ENCODE results near the gene ADD2.

The ADD2 gene

DNA sequence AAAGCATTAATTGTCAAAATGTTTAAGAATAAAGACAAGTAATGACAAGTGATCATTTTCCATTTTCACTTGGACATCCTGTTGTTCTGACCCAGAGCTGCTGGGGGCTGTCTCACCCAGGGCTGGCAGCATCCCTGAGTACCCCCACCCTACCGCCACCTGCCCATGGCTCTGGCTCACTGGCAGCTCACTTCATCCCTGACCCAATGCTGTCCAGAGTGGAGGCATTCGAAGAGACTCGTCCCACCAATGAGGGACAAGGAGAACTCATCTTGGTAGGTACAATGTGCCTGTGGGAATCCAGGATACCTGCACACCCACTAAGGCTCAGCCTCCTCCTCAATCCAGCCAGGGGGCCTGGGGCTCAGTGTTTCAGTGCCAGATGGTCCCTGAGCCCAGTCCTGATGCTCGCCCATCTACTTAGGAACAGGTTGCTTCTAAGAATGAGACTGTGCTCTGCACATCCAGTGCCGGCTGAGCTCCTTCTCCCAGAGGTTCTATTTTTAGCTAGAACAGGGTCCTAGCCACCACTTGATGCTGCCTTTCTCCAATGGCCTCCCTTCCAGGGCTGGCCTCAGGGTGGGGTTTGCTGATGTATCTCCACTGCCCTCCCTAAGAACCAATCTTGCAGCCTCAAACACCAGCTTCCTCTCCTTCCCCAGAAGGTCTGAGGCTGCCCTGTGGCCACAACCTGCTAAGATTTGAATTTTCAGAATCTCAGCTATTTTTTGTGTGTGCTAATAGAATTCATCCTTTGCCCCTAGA is 53.7 kb downstream of the ADD2 start:
- no peak for TF ChIP-seq ZNF274 (IDR thresholded peaks at IDR 0.05; ENCODE audit: low read depth, low read length)
- H3K4me3 ChIP-seq (ENCODE audit: low read length), result no peak overlapping the region

DNA sequence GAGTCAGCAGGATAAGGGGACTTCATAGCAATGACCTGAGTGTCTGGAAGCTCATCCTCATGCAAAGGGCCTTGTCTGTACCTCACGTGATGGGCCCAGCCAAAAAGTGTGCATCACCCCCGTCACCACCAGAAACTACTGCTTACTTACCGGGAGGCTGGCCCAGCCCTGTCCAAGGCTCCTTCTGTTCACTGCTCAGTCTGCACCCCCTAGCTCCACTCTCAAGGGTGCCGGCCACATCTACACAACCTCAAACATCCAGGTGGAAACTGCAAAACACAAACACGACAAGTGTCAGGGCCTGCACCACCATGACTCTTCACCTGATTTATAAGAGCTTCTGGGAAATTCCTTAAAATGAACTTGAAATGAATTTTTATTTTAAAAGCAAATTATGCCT is 55.1 kb downstream of the ADD2 start:
- TF ChIP-seq ZNF274 (IDR thresholded peaks at IDR 0.05; ENCODE audit: low read depth, low read length), result no peak
- H3K4me3 ChIP-seq (ENCODE audit: low read length), result no peak overlapping the region

GRCh38 chr2:70711191-70711590 is 56.8 kb downstream of the ADD2 start:
- H3K4me3 ChIP-seq (ENCODE audit: low read length), result no peak overlapping the region
- TF ChIP-seq ZNF274 (IDR thresholded peaks at IDR 0.05; ENCODE audit: low read depth, low read length), result no peak

- H3K4me3 ChIP-seq (ENCODE audit: low read length), result no peak overlapping the region
- no peak for TF ChIP-seq ZNF274 (IDR thresholded peaks at IDR 0.05; ENCODE audit: low read depth, low read length)
Measured at GRCh38 chr2:70710038-70710690, 57.8 kb downstream of the ADD2 start.

DNA sequence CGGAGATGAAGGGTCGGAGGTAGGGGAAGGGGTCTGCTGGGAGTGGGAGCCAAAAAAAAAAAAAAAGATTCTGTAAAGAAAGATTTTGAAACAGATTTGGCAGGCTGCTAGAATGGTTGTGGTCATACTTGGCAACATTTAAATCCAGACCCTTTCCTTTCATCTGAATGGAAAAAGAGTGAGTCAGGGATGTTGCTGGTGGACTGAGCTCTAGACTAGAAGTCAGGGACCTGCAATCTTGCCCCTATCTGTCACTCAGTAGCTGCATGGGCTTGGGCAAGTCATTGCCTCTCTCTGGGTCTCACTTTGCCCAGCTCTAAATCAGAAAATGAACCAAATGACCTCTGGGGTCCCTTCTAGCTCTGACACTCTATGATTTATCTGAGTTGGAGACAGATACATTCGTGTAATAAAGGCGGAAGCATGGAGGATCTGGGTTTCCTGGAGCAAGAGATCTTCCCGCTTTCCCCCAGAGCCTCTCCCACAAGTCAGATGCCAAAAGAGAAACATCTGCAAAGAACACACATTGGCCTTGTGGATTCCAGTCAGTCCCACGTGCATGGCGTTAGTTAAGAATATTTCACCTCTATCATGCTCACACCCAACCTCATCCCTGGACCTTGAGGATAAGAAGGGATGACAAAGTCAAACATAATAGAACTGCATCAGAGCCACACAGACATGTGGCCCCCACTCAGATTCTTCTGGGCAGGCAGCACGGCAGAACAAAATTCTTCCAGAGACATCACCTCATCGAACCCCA is 58.5 kb downstream of the ADD2 start:
- no peak overlapping the region for H3K4me3 ChIP-seq (ENCODE audit: low read length)
- TF ChIP-seq ZNF274 (IDR thresholded peaks at IDR 0.05; ENCODE audit: low read depth, low read length), result no peak

- no peak for TF ChIP-seq ZNF274 (IDR thresholded peaks at IDR 0.05; ENCODE audit: low read depth, low read length)
- H3K4me3 ChIP-seq (ENCODE audit: low read length), result no peak overlapping the region
Measured at GRCh38 chr2:70708376-70709199, 59.4 kb downstream of the ADD2 start.

GRCh38 chr2:70707706-70708105 is 60.3 kb downstream of the ADD2 start:
- no peak overlapping the region for H3K4me3 ChIP-seq (ENCODE audit: low read length)
- no peak for TF ChIP-seq ZNF274 (IDR thresholded peaks at IDR 0.05; ENCODE audit: low read depth, low read length)

DNA sequence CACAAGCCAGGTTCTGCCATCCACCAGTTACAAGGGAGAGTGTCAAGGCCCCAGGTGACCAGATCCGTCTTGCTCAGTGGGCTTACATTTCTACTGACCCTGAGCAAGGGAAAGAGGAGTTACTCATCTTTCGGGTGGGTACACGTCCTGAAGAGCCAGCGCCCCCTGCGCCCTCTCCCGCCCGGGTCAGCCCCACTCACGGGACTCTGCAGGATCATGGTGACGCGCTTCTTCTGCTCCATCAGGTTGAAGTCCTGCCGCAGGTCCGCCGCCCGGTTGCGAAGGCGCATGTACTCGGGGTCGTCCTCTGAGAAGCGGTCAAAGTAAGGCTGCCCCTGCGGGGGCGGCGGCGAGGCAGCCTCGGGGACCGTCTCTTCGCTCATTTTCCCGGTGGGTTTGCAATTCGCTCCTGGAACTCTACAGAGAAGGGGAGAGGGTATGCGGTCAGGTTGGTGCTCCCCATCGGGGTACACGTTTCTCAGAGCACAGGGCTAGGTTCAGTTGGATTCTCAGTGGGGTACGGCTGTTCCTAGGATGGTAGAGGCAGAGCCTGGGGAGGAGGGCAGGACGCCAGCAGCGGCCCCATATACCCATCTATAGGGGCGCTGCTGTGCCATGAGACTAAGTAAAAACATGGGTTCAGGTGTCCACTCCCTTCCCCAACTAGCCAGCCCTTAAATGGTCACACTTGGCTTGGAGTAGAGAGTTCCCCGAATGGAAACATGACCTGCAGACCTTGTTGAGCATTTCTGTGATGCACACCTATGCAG is 61.8 kb downstream of the ADD2 start:
- TF ChIP-seq ZNF274 (IDR thresholded peaks at IDR 0.05; ENCODE audit: low read depth, low read length), result no peak
- no peak overlapping the region for H3K4me3 ChIP-seq (ENCODE audit: low read length)

- no peak overlapping the region for H3K4me3 ChIP-seq (ENCODE audit: low read length)
- TF ChIP-seq ZNF274 (IDR thresholded peaks at IDR 0.05; ENCODE audit: low read depth, low read length), result no peak
Measured at GRCh38 chr2:70705160-70705850, 62.7 kb downstream of the ADD2 start.

- TF ChIP-seq ZNF274 (IDR thresholded peaks at IDR 0.05; ENCODE audit: low read depth, low read length), result no peak
- no peak overlapping the region for H3K4me3 ChIP-seq (ENCODE audit: low read length)
Measured at GRCh38 chr2:70703900-70704549, 64.0 kb downstream of the ADD2 start.

- no peak overlapping the region for H3K4me3 ChIP-seq (ENCODE audit: low read length)
- no peak for TF ChIP-seq ZNF274 (IDR thresholded peaks at IDR 0.05; ENCODE audit: low read depth, low read length)
Measured at GRCh38 chr2:70702711-70703395, 65.1 kb downstream of the ADD2 start.

GRCh38 chr2:70698847-70699246 is 69.2 kb downstream of the ADD2 start:
- no peak overlapping the region for H3K4me3 ChIP-seq (ENCODE audit: low read length)
- TF ChIP-seq ZNF274 (IDR thresholded peaks at IDR 0.05; ENCODE audit: low read depth, low read length), result no peak
